GM23338 (cell line): ENCODE data around the gene IGSF8. TPM values are rescaled to one million over a fixed set of nuclear protein-coding genes. Genes with fewer than 3 reads are reported as not detected.

Source experiments
- ATAC-seq: fragments of 200-7000 bp; cut with Tn5 transposase; 3 replicates; pipeline ENCODE4 v1.9.1; 2020
- DNase-seq: peaks from one replicate; pipeline ENCODE4 v3.0.0-alpha.2; 2015; ENCODE audit warnings: low spot score
- H2AFZ ChIP-seq: fragments of 200-600 bp; sonication (generic); 2 replicates; pipeline ENCODE4 v1.8.0; 2016; ENCODE audit warnings: antibody characterized with exemption, mild to moderate bottlenecking, moderate library complexity
- H3F3A ChIP-seq: fragments of 200-600 bp; sonication (generic); replicated peaks from 2 replicates; pipeline ENCODE4 v1.8.0; 2017; ENCODE audit warnings: antibody characterized with exemption, mixed run types, low read depth
- H3K27ac ChIP-seq: fragments of 200-600 bp; sonication (generic); 2 replicates; pipeline ENCODE4 v1.6.1; 2016; ENCODE audit warnings: low read depth
- H3K27me3 ChIP-seq: fragments of 200-600 bp; sonication (generic); 2 replicates; pipeline ENCODE4 v1.8.0; 2016; ENCODE audit warnings: mild to moderate bottlenecking, mixed run types, moderate library complexity; ENCODE audit not compliant: insufficient read depth
- H3K36me3 ChIP-seq: fragments of 200-600 bp; sonication (generic); 2 replicates; pipeline ENCODE4 v1.8.0; 2016; ENCODE audit warnings: mild to moderate bottlenecking; ENCODE audit not compliant: insufficient read depth
- H3K4me1 ChIP-seq: fragments of 200-600 bp; sonication (generic); 2 replicates; pipeline ENCODE4 v1.8.0; 2016; ENCODE audit warnings: mild to moderate bottlenecking, moderate library complexity; ENCODE audit not compliant: insufficient read depth
- H3K4me2 ChIP-seq: fragments of 200-600 bp; sonication (generic); 2 replicates; pipeline ENCODE4 v1.7.1; 2017; ENCODE audit warnings: mixed run types
- H3K4me3 ChIP-seq: fragments of 200-600 bp; sonication (generic); 2 replicates; pipeline ENCODE4 v1.6.1; 2016; ENCODE audit warnings: mixed run types
- H3K79me2 ChIP-seq: fragments of 200-600 bp; sonication (generic); replicated peaks from 2 replicates; pipeline ENCODE4 v1.8.0; 2017; ENCODE audit warnings: mild to moderate bottlenecking; ENCODE audit not compliant: insufficient read depth
- H3K9me2 ChIP-seq: fragments of 200-600 bp; sonication (generic); 2 replicates; pipeline ENCODE4 v1.8.0; 2017; ENCODE audit not compliant: insufficient read depth
- H4K20me1 ChIP-seq: fragments of 200-600 bp; sonication (generic); replicated peaks from 2 replicates; pipeline ENCODE4 v1.8.0; 2017; ENCODE audit warnings: mild to moderate bottlenecking; ENCODE audit not compliant: insufficient read depth
- H3K27ac Mint-ChIP-seq: 2 replicates; pipeline ENCODE4 v1.8.0; 2020; ENCODE audit warnings: inconsistent platforms, mild to moderate bottlenecking, moderate library complexity, mixed read lengths
- H3K27me3 Mint-ChIP-seq: 3 replicates; pipeline ENCODE4 v1.8.0; 2022; ENCODE audit warnings: low read depth, mild to moderate bottlenecking, moderate library complexity, mixed read lengths, inconsistent platforms; ENCODE audit not compliant: insufficient read depth, poor library complexity
- H3K36me3 Mint-ChIP-seq: 3 replicates; pipeline ENCODE4 v1.8.0; 2021; ENCODE audit warnings: low read depth, mild to moderate bottlenecking, inconsistent platforms, moderate library complexity, mixed read lengths
- H3K4me1 Mint-ChIP-seq: 3 replicates; pipeline ENCODE4 v1.8.0; 2020; ENCODE audit warnings: mild to moderate bottlenecking, inconsistent platforms, mixed read lengths
- H3K4me3 Mint-ChIP-seq: 3 replicates; pipeline ENCODE4 v1.8.0; 2021; ENCODE audit warnings: moderate library complexity, mild to moderate bottlenecking, inconsistent platforms, mixed read lengths
- H3K9me3 Mint-ChIP-seq: 3 replicates; pipeline ENCODE4 v1.8.0; 2020; ENCODE audit warnings: moderate library complexity, mild to moderate bottlenecking, inconsistent platforms, mixed read lengths
- CREB1 ChIP-seq: fragments of 250-450 bp; sonication (Bioruptor Pico); IDR thresholded peaks from 2 replicates; pipeline ENCODE4 v1.5.0; 2020; ENCODE audit warnings: low read depth, mild to moderate bottlenecking, moderate library complexity
- EZH2phosphoT487 ChIP-seq: fragments of 200-600 bp; sonication (generic); IDR thresholded peaks from one replicate; pipeline ENCODE4 v1.8.1; 2018; ENCODE audit warnings: antibody characterized with exemption; ENCODE audit not compliant: unreplicated experiment
- NANOG ChIP-seq: IDR thresholded peaks from 2 replicates; pipeline ENCODE4 v1.6.1; 2016; ENCODE audit warnings: antibody characterized with exemption, borderline replicate concordance
- POLR2AphosphoS5 ChIP-seq: IDR thresholded peaks from 2 replicates; pipeline ENCODE4 v1.6.1; 2016; ENCODE audit warnings: antibody characterized with exemption, low read depth
- STAT1 ChIP-seq: IDR thresholded peaks from one replicate; pipeline ENCODE4 v1.6.1; 2016; ENCODE audit warnings: antibody characterized with exemption; ENCODE audit not compliant: unreplicated experiment
- ZNF114 ChIP-seq: fragments of 250-450 bp; sonication (Bioruptor Pico); IDR thresholded peaks from 2 replicates; pipeline ENCODE4 v1.5.0; 2020; ENCODE audit warnings: mild to moderate bottlenecking, moderate library complexity
- ZNF331 ChIP-seq: fragments of 250-450 bp; sonication (Bioruptor Pico); IDR thresholded peaks from 2 replicates; pipeline ENCODE4 v1.5.0; 2020; ENCODE audit warnings: low read depth, mild to moderate bottlenecking, moderate library complexity
- polyA plus RNA-seq: library from polyadenylated mRNA; unstranded; fragments of >200 nt; fragmentation: Nextera tagmentation; extraction: Ambion mirVana; gene quantifications from 2 replicates; pipeline ENCODE4 v1.2.1, GENCODE V29; 2016
- total RNA-seq: library from RNA; depleted of rRNA; stranded (reverse); fragments of >200 nt; shearing (Covaris generic); gene quantifications from 2 replicates; pipeline ENCODE4 v1.2.3, GENCODE V29; 2014
- TF ChIP-seq, protein P1 (sequence below): IDR thresholded peaks from 2 replicates; pipeline ENCODE4 v1.6.1; 2016; ENCODE audit warnings: antibody characterized with exemption
- TF ChIP-seq, protein P2 (sequence below), 2 experiments: fragments of 200-600 bp in 1 of 2; sonication (generic) in 1 of 2; conservative IDR thresholded peaks; 2 replicates each; pipeline versions ENCODE4 v1.5.1 to v1.6.1; 2016 to 2017; ENCODE audit warnings: antibody characterized with exemption in 2 of 2, low read depth in 2 of 2, mild to moderate bottlenecking in 2 of 2, moderate library complexity in 1 of 2
- TF ChIP-seq, protein P3 (sequence below): fragments of 250-450 bp; sonication (Bioruptor Pico); IDR thresholded peaks from 2 replicates; pipeline ENCODE4 v1.5.0; 2020; ENCODE audit warnings: mild to moderate bottlenecking, moderate library complexity

IGSF8 gene
- total and polyA plus RNA-seq, 2 experiments from 2014 or later = 38.4 to 120 TPM

DNA sequence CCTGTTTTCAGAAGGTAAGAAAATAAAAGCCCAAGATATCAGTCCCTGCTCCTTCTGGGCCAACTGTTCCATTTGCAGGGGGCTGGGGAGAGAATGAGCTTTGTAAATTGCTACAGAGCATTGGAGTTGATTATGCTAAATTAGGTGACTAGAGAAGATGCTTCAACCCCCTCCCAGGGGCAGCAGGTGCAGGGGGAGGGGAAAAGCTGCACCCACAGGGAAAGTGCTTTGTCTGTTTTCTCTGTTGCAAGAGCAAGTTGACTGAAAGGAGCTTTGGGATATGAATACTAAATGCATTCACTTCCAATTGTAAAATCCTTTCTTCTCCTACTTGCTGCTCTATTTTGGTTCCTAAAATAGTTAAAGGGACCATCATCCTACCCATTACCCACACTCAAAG, 50.1 kb downstream of the IGSF8 start:
- peak overlapping the region; percentile 65 for H3K4me2 ChIP-seq
- H3K27ac ChIP-seq = no peak overlapping the region
- no peaks in the 10 kb centered on the region for H3K79me2 ChIP-seq
- Mint-ChIP-seq H3K9me3 (no peaks in the 10 kb centered on the region), H3K27ac (peak overlapping the region; percentile 33), H3K4me1 (peaks cover 29% of the 10 kb centered on the region), H3K27me3 (peaks cover 13% of the 10 kb centered on the region), H3K36me3 (no peaks in the 10 kb centered on the region), H3K4me3 (peak overlapping the region; percentile 11; the same call in 1 of the 3 replicates)
- H3K4me1 ChIP-seq = peaks cover 29% of the 10 kb centered on the region
- H2AFZ ChIP-seq = no peak overlapping the region
- H3K27me3 ChIP-seq = peaks cover 8% of the 10 kb centered on the region; the same call in 1 of the 2 replicates
- no peaks in the 10 kb centered on the region for H4K20me1 ChIP-seq
- TF ChIP-seq CREB1 (CRISPR knock-in tag) (no peak), NANOG (no peak), STAT1 (no peak), EZH2phosphoT487 (no peak), ZNF331 (CRISPR knock-in tag) (no peak), POLR2AphosphoS5 (no peak), ZNF114 (CRISPR knock-in tag) (no peak)
- TF ChIP-seq, protein P1, sequence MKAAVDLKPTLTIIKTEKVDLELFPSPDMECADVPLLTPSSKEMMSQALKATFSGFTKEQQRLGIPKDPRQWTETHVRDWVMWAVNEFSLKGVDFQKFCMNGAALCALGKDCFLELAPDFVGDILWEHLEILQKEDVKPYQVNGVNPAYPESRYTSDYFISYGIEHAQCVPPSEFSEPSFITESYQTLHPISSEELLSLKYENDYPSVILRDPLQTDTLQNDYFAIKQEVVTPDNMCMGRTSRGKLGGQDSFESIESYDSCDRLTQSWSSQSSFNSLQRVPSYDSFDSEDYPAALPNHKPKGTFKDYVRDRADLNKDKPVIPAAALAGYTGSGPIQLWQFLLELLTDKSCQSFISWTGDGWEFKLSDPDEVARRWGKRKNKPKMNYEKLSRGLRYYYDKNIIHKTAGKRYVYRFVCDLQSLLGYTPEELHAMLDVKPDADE = no peak
- TF ChIP-seq, protein P2, sequence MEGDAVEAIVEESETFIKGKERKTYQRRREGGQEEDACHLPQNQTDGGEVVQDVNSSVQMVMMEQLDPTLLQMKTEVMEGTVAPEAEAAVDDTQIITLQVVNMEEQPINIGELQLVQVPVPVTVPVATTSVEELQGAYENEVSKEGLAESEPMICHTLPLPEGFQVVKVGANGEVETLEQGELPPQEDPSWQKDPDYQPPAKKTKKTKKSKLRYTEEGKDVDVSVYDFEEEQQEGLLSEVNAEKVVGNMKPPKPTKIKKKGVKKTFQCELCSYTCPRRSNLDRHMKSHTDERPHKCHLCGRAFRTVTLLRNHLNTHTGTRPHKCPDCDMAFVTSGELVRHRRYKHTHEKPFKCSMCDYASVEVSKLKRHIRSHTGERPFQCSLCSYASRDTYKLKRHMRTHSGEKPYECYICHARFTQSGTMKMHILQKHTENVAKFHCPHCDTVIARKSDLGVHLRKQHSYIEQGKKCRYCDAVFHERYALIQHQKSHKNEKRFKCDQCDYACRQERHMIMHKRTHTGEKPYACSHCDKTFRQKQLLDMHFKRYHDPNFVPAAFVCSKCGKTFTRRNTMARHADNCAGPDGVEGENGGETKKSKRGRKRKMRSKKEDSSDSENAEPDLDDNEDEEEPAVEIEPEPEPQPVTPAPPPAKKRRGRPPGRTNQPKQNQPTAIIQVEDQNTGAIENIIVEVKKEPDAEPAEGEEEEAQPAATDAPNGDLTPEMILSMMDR (conservative IDR thresholded peaks at IDR 0.05; ENCODE audit: low read depth in 2 of 2) = no peak
- ATAC-seq = no peak; the same call in 2 of the 3 replicates
- 0 out of 2 replicates have a peak, but pooled peaks cover 6% of the 10 kb centered on the region for H3F3A ChIP-seq
- no peaks in the 10 kb centered on the region for H3K36me3 ChIP-seq
- no peaks in the 10 kb centered on the region; the same call in 1 of the 2 replicates for H3K9me2 ChIP-seq
- DNase-seq = peak; percentile 22
- no peak overlapping the region for H3K4me3 ChIP-seq

DNA sequence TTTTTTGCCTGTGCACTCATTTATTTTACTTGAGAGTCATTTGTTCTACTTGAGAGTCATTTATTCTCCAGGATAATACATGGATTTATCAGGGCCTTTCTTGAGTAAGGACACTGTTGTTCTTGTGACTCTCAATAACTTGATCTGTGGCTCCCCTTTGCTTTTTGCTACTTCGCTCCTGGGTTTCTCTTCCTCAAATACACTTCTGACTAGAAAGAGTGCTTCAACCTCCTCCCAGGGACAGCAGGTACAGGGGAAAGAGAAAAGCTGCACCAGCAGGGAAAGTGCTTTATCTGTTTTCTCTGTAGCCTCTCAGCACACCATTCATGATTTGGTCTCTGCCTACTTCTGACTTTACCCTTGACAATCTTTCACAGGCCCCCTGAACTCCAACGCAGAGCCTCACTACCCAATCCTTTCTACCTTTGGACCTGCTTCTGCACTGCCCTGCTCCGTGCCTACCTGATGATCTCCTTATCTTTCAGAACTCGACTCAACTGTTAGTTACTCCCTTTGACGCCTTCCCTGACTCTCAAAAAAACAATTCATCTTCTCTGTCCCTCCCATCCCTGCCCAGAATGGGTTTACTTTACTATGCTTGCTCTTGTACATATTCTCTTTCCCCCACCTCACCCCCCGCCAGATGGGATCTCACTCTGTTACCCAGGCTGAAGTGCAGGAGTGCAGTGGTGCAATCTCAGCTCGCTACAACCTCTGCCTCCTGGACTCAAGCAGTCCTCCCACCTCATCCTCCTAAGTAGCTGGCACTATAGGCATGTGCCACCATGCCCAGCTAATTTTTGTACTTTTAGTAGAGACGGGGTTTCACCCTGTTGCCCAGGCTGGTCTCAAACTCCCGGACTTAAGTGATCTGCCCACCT, 51.1 kb downstream of the IGSF8 start:
- no peaks in the 10 kb centered on the region; the same call in 1 of the 2 replicates for H3K9me2 ChIP-seq
- H3K4me1 ChIP-seq = peaks cover 29% of the 10 kb centered on the region
- H3K4me3 ChIP-seq = no peak overlapping the region
- Mint-ChIP-seq H3K4me3 (0 out of 3 replicates have a peak overlapping the region, but pooled peaks have one; percentile 13), H3K4me1 (peaks cover 29% of the 10 kb centered on the region), H3K9me3 (no peaks in the 10 kb centered on the region), H3K27me3 (peaks cover 8% of the 10 kb centered on the region), H3K27ac (peak overlapping the region; percentile 20; the same call in 1 of the 2 replicates), H3K36me3 (no peaks in the 10 kb centered on the region)
- H2AFZ ChIP-seq = peak overlapping the region; percentile 11; the same call in 1 of the 2 replicates
- DNase-seq = no peak
- no peak; the same call in 2 of the 3 replicates for ATAC-seq
- no peaks in the 10 kb centered on the region for H4K20me1 ChIP-seq
- 0 out of 2 replicates have a peak, but pooled peaks cover 6% of the 10 kb centered on the region for H3F3A ChIP-seq
- H3K27me3 ChIP-seq = peaks cover 8% of the 10 kb centered on the region; the same call in 1 of the 2 replicates
- H3K79me2 ChIP-seq = no peaks in the 10 kb centered on the region
- H3K36me3 ChIP-seq = no peaks in the 10 kb centered on the region
- peak overlapping the region; percentile 65 for H3K4me2 ChIP-seq
- no peak overlapping the region; the same call in 1 of the 2 replicates for H3K27ac ChIP-seq
- TF ChIP-seq, protein P3, sequence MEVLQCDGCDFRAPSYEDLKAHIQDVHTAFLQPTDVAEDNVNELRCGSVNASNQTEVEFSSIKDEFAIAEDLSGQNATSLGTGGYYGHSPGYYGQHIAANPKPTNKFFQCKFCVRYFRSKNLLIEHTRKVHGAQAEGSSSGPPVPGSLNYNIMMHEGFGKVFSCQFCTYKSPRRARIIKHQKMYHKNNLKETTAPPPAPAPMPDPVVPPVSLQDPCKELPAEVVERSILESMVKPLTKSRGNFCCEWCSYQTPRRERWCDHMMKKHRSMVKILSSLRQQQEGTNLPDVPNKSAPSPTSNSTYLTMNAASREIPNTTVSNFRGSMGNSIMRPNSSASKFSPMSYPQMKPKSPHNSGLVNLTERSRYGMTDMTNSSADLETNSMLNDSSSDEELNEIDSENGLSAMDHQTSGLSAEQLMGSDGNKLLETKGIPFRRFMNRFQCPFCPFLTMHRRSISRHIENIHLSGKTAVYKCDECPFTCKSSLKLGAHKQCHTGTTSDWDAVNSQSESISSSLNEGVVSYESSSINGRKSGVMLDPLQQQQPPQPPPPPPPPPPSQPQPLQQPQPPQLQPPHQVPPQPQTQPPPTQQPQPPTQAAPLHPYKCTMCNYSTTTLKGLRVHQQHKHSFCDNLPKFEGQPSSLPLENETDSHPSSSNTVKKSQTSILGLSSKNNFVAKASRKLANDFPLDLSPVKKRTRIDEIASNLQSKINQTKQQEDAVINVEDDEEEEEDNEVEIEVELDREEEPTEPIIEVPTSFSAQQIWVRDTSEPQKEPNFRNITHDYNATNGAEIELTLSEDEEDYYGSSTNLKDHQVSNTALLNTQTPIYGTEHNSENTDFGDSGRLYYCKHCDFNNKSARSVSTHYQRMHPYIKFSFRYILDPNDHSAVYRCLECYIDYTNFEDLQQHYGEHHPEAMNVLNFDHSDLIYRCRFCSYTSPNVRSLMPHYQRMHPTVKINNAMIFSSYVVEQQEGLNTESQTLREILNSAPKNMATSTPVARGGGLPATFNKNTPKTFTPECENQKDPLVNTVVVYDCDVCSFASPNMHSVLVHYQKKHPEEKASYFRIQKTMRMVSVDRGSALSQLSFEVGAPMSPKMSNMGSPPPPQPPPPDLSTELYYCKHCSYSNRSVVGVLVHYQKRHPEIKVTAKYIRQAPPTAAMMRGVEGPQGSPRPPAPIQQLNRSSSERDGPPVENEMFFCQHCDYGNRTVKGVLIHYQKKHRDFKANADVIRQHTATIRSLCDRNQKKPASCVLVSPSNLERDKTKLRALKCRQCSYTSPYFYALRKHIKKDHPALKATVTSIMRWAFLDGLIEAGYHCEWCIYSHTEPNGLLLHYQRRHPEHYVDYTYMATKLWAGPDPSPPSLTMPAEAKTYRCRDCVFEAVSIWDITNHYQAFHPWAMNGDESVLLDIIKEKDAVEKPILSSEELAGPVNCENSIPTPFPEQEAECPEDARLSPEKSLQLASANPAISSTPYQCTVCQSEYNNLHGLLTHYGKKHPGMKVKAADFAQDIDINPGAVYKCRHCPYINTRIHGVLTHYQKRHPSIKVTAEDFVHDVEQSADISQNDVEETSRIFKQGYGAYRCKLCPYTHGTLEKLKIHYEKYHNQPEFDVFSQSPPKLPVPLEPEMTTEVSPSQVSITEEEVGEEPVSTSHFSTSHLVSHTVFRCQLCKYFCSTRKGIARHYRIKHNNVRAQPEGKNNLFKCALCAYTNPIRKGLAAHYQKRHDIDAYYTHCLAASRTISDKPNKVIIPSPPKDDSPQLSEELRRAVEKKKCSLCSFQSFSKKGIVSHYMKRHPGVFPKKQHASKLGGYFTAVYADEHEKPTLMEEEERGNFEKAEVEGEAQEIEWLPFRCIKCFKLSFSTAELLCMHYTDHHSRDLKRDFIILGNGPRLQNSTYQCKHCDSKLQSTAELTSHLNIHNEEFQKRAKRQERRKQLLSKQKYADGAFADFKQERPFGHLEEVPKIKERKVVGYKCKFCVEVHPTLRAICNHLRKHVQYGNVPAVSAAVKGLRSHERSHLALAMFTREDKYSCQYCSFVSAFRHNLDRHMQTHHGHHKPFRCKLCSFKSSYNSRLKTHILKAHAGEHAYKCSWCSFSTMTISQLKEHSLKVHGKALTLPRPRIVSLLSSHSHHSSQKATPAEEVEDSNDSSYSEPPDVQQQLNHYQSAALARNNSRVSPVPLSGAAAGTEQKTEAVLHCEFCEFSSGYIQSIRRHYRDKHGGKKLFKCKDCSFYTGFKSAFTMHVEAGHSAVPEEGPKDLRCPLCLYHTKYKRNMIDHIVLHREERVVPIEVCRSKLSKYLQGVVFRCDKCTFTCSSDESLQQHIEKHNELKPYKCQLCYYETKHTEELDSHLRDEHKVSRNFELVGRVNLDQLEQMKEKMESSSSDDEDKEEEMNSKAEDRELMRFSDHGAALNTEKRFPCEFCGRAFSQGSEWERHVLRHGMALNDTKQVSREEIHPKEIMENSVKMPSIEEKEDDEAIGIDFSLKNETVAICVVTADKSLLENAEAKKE (CRISPR knock-in tag) = no peak
- TF ChIP-seq NANOG (no peak), EZH2phosphoT487 (no peak)
